Mesenchymal stem cell (in vitro differentiated cells and primary cell): Measurements from ENCODE around the gene MCM8.
A peak's percentile ranks its signal among the peaks of the same experiment; 100 is the strongest.

Experiments
- DNase-seq: peaks from one replicate; pipeline ENCODE4 v3.0.0-alpha.2; 2013
- H2AFZ ChIP-seq: one replicate; pipeline ENCODE4 v1.6.1; 2013; ENCODE audit warnings: low read depth, mild to moderate bottlenecking, control low read depth, inconsistent platforms, low read length, moderate library complexity
- H2AK5ac ChIP-seq: 2 replicates; pipeline ENCODE4 v1.6.1; 2013; ENCODE audit warnings: low read length, moderate library complexity, mild to moderate bottlenecking, inconsistent platforms; ENCODE audit not compliant: severe bottlenecking
- H2BK120ac ChIP-seq: one replicate; pipeline ENCODE4 v1.6.1; 2013; ENCODE audit warnings: low read depth, mild to moderate bottlenecking, inconsistent platforms, low read length, moderate library complexity
- H2BK12ac ChIP-seq, 2 experiments: one replicate each; pipeline ENCODE4 v1.6.1; 2013; ENCODE audit warnings: inconsistent platforms in 2 of 2, low read length in 2 of 2, mild to moderate bottlenecking in 2 of 2, moderate library complexity in 2 of 2, control low read depth in 1 of 2
- H2BK15ac ChIP-seq: one replicate; pipeline ENCODE4 v1.6.1; 2013; ENCODE audit warnings: mild to moderate bottlenecking, low read depth, inconsistent platforms; ENCODE audit not compliant: poor library complexity, severe bottlenecking
- H2BK5ac ChIP-seq: 2 replicates; pipeline ENCODE4 v1.6.1; 2013; ENCODE audit warnings: low read depth, mild to moderate bottlenecking, low read length, control low read depth, inconsistent platforms; ENCODE audit not compliant: poor library complexity, severe bottlenecking
- H3K14ac ChIP-seq, 2 experiments: one replicate each; pipeline ENCODE4 v1.6.1; 2013; ENCODE audit warnings: inconsistent platforms in 2 of 2, low read length in 2 of 2, control low read depth in 1 of 2, mild to moderate bottlenecking in 1 of 2, moderate library complexity in 1 of 2
- H3K18ac ChIP-seq, 2 experiments: one replicate each; pipeline ENCODE4 v1.6.1; 2013; ENCODE audit warnings: inconsistent platforms in 2 of 2, low read length in 2 of 2, control low read depth in 1 of 2, low read depth in 1 of 2, mild to moderate bottlenecking in 1 of 2
- H3K23ac ChIP-seq, 2 experiments: one replicate each; pipeline ENCODE4 v1.6.1; 2013; ENCODE audit warnings: inconsistent platforms in 2 of 2, low read length in 2 of 2, mild to moderate bottlenecking in 2 of 2, moderate library complexity in 2 of 2, control low read depth in 1 of 2
- H3K27ac ChIP-seq: 2 replicates; pipeline ENCODE4 v1.5.1; 2013; ENCODE audit warnings: mild to moderate bottlenecking, moderate library complexity, low read length, control low read depth, inconsistent platforms; ENCODE audit not compliant: poor library complexity, severe bottlenecking
- H3K27me3 ChIP-seq, 2 experiments: 2 replicates each; pipeline versions ENCODE4 v1.6.1 to v1.7.0; 2013; ENCODE audit warnings: low read length in 2 of 2, mild to moderate bottlenecking in 2 of 2, moderate library complexity in 2 of 2, control low read depth in 1 of 2, inconsistent platforms in 1 of 2; ENCODE audit not compliant: control insufficient read depth in 1 of 2, insufficient read depth in 1 of 2
- H3K36me3 ChIP-seq, 2 experiments: 2 replicates each; pipeline versions ENCODE4 v1.6.1 to v1.7.0; 2013; ENCODE audit warnings: low read length in 2 of 2, control low read depth in 1 of 2, inconsistent platforms in 1 of 2, low read depth in 1 of 2, mild to moderate bottlenecking in 1 of 2; ENCODE audit not compliant: insufficient read depth in 2 of 2, control insufficient read depth in 1 of 2
- H3K4ac ChIP-seq, 2 experiments: one replicate each; pipeline ENCODE4 v1.6.1; 2013; ENCODE audit warnings: inconsistent platforms in 2 of 2, low read length in 2 of 2, mild to moderate bottlenecking in 2 of 2, moderate library complexity in 2 of 2, control low read depth in 1 of 2, low read depth in 1 of 2
- H3K4me1 ChIP-seq: 2 replicates; pipeline ENCODE4 v1.6.1; 2013; ENCODE audit warnings: low read depth, low read length, control low read depth; ENCODE audit not compliant: control insufficient read depth, insufficient read depth
- H3K4me2 ChIP-seq: 2 replicates; pipeline ENCODE4 v1.6.1; 2013; ENCODE audit warnings: low read length, mild to moderate bottlenecking, inconsistent platforms; ENCODE audit not compliant: poor library complexity, severe bottlenecking
- H3K4me3 ChIP-seq, 2 experiments: 2 replicates each; pipeline versions ENCODE4 v1.5.1 to v1.7.0; 2013; ENCODE audit warnings: low read length in 2 of 2, mild to moderate bottlenecking in 2 of 2, control low read depth in 1 of 2, low read depth in 1 of 2; ENCODE audit not compliant: insufficient read depth in 1 of 2
- H3K79me1 ChIP-seq: replicated peaks from 2 replicates; pipeline ENCODE4 v1.6.1; 2013; ENCODE audit warnings: mild to moderate bottlenecking, control low read depth, low read length, inconsistent platforms; ENCODE audit not compliant: poor library complexity, severe bottlenecking
- H3K9ac ChIP-seq: 2 replicates; pipeline ENCODE4 v1.7.0; 2013; ENCODE audit warnings: mild to moderate bottlenecking, low read length, moderate library complexity
- H3K9me3 ChIP-seq: 2 replicates; pipeline ENCODE4 v1.7.0; 2013; ENCODE audit warnings: mild to moderate bottlenecking, low read length; ENCODE audit not compliant: control insufficient read depth
- H4K8ac ChIP-seq: one replicate; pipeline ENCODE4 v1.6.1; 2013; ENCODE audit warnings: inconsistent platforms, mild to moderate bottlenecking, low read length, moderate library complexity
- H4K91ac ChIP-seq: one replicate; pipeline ENCODE4 v1.6.1; 2013; ENCODE audit warnings: mild to moderate bottlenecking, low read length, inconsistent platforms
- WGBS: methylation state at CpG from one replicate; pipeline ENCODE4 v1.1.7; 2013; ENCODE audit warnings: mixed read lengths; 5-methylcytosine and 5-hydroxymethylcytosine counted together

MCM8 gene

GRCh38 chr20:6007094-6007528 lies 56.7 kb downstream of the MCM8 start:
- no peak overlapping the region for H2BK12ac ChIP-seq
- peak overlapping the region; percentile 44 for H2BK5ac ChIP-seq
- peaks cover 1% of the 10 kb centered on the region for H3K4me1 ChIP-seq
- H3K4ac ChIP-seq, result no peak overlapping the region
- 12% methylated on average over 2 of the region's 4 CpGs for WGBS
- no peak overlapping the region for H4K8ac ChIP-seq
- no peak overlapping the region for H3K23ac ChIP-seq
- H2AK5ac ChIP-seq, result peak overlapping the region; percentile 23
- peak overlapping the region; percentile 68 for H3K4me2 ChIP-seq
- H3K36me3 ChIP-seq, result peaks cover 5 to 23% of the 10 kb centered on the region in 2 experiments
- peak overlapping the region in 1 of 2 experiments; percentile 34 for H3K18ac ChIP-seq
- DNase-seq, result no peak
- peak overlapping the region in 1 of 2 experiments; percentile 97 for H3K4me3 ChIP-seq
- no peaks in the 10 kb centered on the region for H3K9me3 ChIP-seq
- H3K9ac ChIP-seq, result peak overlapping the region; percentile 94
- H2BK15ac ChIP-seq, result no peak overlapping the region
- peaks cover 6% of the 10 kb centered on the region for H3K79me1 ChIP-seq
- peak overlapping the region; percentile 10 for H3K27ac ChIP-seq
- no peak overlapping the region for H4K91ac ChIP-seq
- no peak overlapping the region for H2AFZ ChIP-seq
- H2BK120ac ChIP-seq, result no peak overlapping the region
- no peaks in the 10 kb centered on the region for H3K27me3 ChIP-seq
- H3K14ac ChIP-seq, result peak overlapping the region in 1 of 2 experiments; percentile 93

GRCh38 chr20:6007529-6008103 lies 57.2 kb downstream of the MCM8 start:
- no peaks in the 10 kb centered on the region for H3K27me3 ChIP-seq
- no peak overlapping the region for H2BK12ac ChIP-seq
- no peak overlapping the region for H2AK5ac ChIP-seq
- H2BK5ac ChIP-seq, result no peak overlapping the region
- H3K9ac ChIP-seq, result peak overlapping the region; percentile 94
- H3K79me1 ChIP-seq, result peaks cover 8% of the 10 kb centered on the region
- H4K8ac ChIP-seq, result no peak overlapping the region
- H3K9me3 ChIP-seq, result no peaks in the 10 kb centered on the region
- H3K4me1 ChIP-seq, result peaks cover 1% of the 10 kb centered on the region
- H3K14ac ChIP-seq, result no peak overlapping the region
- no peak overlapping the region for H2AFZ ChIP-seq
- no peak overlapping the region for H3K4ac ChIP-seq
- H3K27ac ChIP-seq, result peak overlapping the region; percentile 43
- peaks cover 7 to 28% of the 10 kb centered on the region in 2 experiments for H3K36me3 ChIP-seq
- peak overlapping the region in 1 of 2 experiments; percentile 97 for H3K4me3 ChIP-seq
- no peak for DNase-seq
- no peak overlapping the region for H4K91ac ChIP-seq
- H3K18ac ChIP-seq, result no peak overlapping the region
- WGBS, result no CpG with 5 or more reads among the region's 3 CpGs
- no peak overlapping the region for H2BK15ac ChIP-seq
- H3K4me2 ChIP-seq, result peak overlapping the region; percentile 74
- H3K23ac ChIP-seq, result no peak overlapping the region
- H2BK120ac ChIP-seq, result no peak overlapping the region

GRCh38 chr20:6008254-6008653 lies 57.8 kb downstream of the MCM8 start:
- no peak overlapping the region for H3K18ac ChIP-seq
- peaks cover 11% of the 10 kb centered on the region for H3K79me1 ChIP-seq
- WGBS, result 50% methylated on average over 4 of the region's 5 CpGs
- H4K91ac ChIP-seq, result no peak overlapping the region
- no peak overlapping the region for H2AK5ac ChIP-seq
- H3K4me1 ChIP-seq, result no peaks in the 10 kb centered on the region
- no peaks in the 10 kb centered on the region for H3K27me3 ChIP-seq
- no peak overlapping the region for H2BK5ac ChIP-seq
- peak; percentile 94 for DNase-seq
- no peak overlapping the region for H4K8ac ChIP-seq
- no peak overlapping the region for H2AFZ ChIP-seq
- H2BK120ac ChIP-seq, result no peak overlapping the region
- H2BK12ac ChIP-seq, result no peak overlapping the region
- peaks cover 10 to 35% of the 10 kb centered on the region in 2 experiments for H3K36me3 ChIP-seq
- no peak overlapping the region for H3K4ac ChIP-seq
- H3K27ac ChIP-seq, result peak overlapping the region; percentile 40
- H3K4me3 ChIP-seq, result peak overlapping the region in 1 of 2 experiments; percentile 97
- H3K9ac ChIP-seq, result peak overlapping the region; percentile 94
- H3K23ac ChIP-seq, result no peak overlapping the region
- peak overlapping the region; percentile 74 for H3K4me2 ChIP-seq
- no peak overlapping the region for H3K14ac ChIP-seq
- no peaks in the 10 kb centered on the region for H3K9me3 ChIP-seq
- no peak overlapping the region for H2BK15ac ChIP-seq

GRCh38 chr20:6012179-6012578 lies 61.7 kb downstream of the MCM8 start:
- Histone ChIP-seq H3K14ac (no peak overlapping the region), H4K91ac (no peak overlapping the region), H3K4me2 (no peak overlapping the region), H3K36me3 (peaks cover 10 to 73% of the 10 kb centered on the region in 2 experiments), H2AK5ac (no peak overlapping the region), H2AFZ (no peak overlapping the region), H3K27me3 (no peaks in the 10 kb centered on the region), H4K8ac (peak overlapping the region; percentile 54), H3K23ac (peak overlapping the region in 1 of 2 experiments; percentile 89), H2BK15ac (no peak overlapping the region), H3K18ac (no peak overlapping the region), H3K27ac (no peak overlapping the region), H2BK5ac (no peak overlapping the region), H3K9me3 (no peaks in the 10 kb centered on the region), H2BK120ac (no peak overlapping the region), H3K4me3 (no peak overlapping the region), H3K9ac (no peak overlapping the region), H2BK12ac (no peak overlapping the region), H3K4ac (no peak overlapping the region), H3K79me1 (peaks cover 13% of the 10 kb centered on the region), H3K4me1 (no peaks in the 10 kb centered on the region)
- 97% methylated on average over 5 of the region's 5 CpGs for WGBS
- no peak for DNase-seq
